H1 (cell line): Measurements from ENCODE around the gene EPB41L5. TPM values are rescaled to one million over a fixed set of nuclear protein-coding genes. Genes with fewer than 3 reads are reported as not detected.

ENCODE experiments used
- CHD7 ChIP-seq: fragments of 300-600 bp; sonication (generic); IDR thresholded peaks from 2 replicates; pipeline ENCODE4 v1.7.1; 2012; ENCODE audit warnings: low read length, moderate library complexity, mild to moderate bottlenecking, inconsistent platforms; ENCODE audit not compliant: insufficient replicate concordance
- KDM5A ChIP-seq: fragments of 200-600 bp; IDR thresholded peaks from 2 replicates; pipeline ENCODE4 v1.7.1; 2012; ENCODE audit warnings: mild to moderate bottlenecking, low read length, inconsistent platforms, mixed read lengths
- NRF1 ChIP-seq: IDR thresholded peaks from 2 replicates; pipeline ENCODE4 v1.6.1; 2011; ENCODE audit warnings: mild to moderate bottlenecking, low read depth, low read length, improper control_type of control experiment
- polyA plus RNA-seq, 7 experiments: library from polyadenylated mRNA; depleted of rRNA in 3 of 7; stranded (reverse) in 5 of 7; unstranded in 2 of 7; fragments of >200 nt in 5 of 7; fragments of 200-250 nt in 2 of 7; gene quantifications; 1 replicate in 5 of 7; 2 replicates in 1 of 7; 4 replicates in 1 of 7; pipeline versions ENCODE4 v1.2.1 to v1.2.3, GENCODE V29; 2011 to 2013; ENCODE audit warnings: missing spikeins in 2 of 7, mixed read lengths in 2 of 7
- total RNA-seq: library from RNA; stranded (reverse); fragmentation: NEBNext Ultra II Directional; extraction: Animal tissue kit (Norgen Biotek cat#: 25700); gene quantifications from 2 replicates; pipeline ENCODE4 v1.2.1, GENCODE V29; 2021

EPB41L5 gene
- total and polyA plus RNA-seq, 2 of the 8 experiments (the other 6 are each of a cell fraction or from before 2014, with no cell fraction given): 13.5 to 32.3 TPM

GRCh38 chr2:120132190-120132589 is 119.3 kb downstream of the EPB41L5 start (continued):
- TF ChIP-seq CHD7 (no peak), KDM5A (no peak), NRF1 (no peak)
- TF ChIP-seq, all 59 proteins: peak for 0
